Epithelial cell of prostate (primary cell): ENCODE measurements around the gene UNC119B.

Source experiments
- DNase-seq: peaks from one replicate; pipeline ENCODE4 v3.0.0-alpha.2; 2011; ENCODE audit warnings: low read depth, low spot score
- H3K27ac ChIP-seq: fragments of 450-650 bp; 2 replicates; pipeline ENCODE4 v1.5.1; 2017; ENCODE audit warnings: mild to moderate bottlenecking

Gene UNC119B

GRCh38 chr12:120760349-120761254, 50.3 kb downstream of the UNC119B start:
- DNase-seq: no peak
- H3K27ac ChIP-seq: peak overlapping the region; percentile 35

GRCh38 chr12:120761519-120761934, 51.3 kb downstream of the UNC119B start:
- peak; percentile 89 for DNase-seq

GRCh38 chr12:120762086-120762485, 51.8 kb downstream of the UNC119B start:
- H3K27ac ChIP-seq: peak overlapping the region; percentile 35
- no peak for DNase-seq

More at GRCh38 chr12:120761519-120761934, 51.3 kb downstream of the UNC119B start:
- peak overlapping the region; percentile 35 for H3K27ac ChIP-seq

GRCh38 chr12:120763250-120763649, 53.0 kb downstream of the UNC119B start:
- no peak for DNase-seq
- no peak overlapping the region for H3K27ac ChIP-seq

- H3K27ac ChIP-seq: no peak overlapping the region
- no peak for DNase-seq
These were observed 54.6 kb downstream of the UNC119B start for GRCh38 chr12:120764816-120765215.

GRCh38 chr12:120766566-120766965, 56.3 kb downstream of the UNC119B start:
- no peak overlapping the region for H3K27ac ChIP-seq
- no peak for DNase-seq

GRCh38 chr12:120767071-120768024, 57.1 kb downstream of the UNC119B start:
- DNase-seq: no peak
- H3K27ac ChIP-seq: no peak overlapping the region

- no peak overlapping the region for H3K27ac ChIP-seq
- no peak for DNase-seq
These were observed 60.8 kb downstream of the UNC119B start for GRCh38 chr12:120771097-120771496.
